Measurements from ENCODE around the gene CORIN. TPM values are rescaled to one million over a fixed set of nuclear protein-coding genes. Genes with fewer than 3 reads are reported as not detected.

CORIN gene
- total RNA-seq, 2 experiments from 2014 or later = not detected

Small RNA genes lying within 50 kb of the gene (microRNA-seq; reads per million reads assigned to microRNA genes)
- not detected for gene MIR8053

Other genes starting within 250 kb of the CORIN start
- gene NFXL1, start 76.5 kb upstream of the CORIN start, total RNA-seq = 10 to 100 TPM in 1 of 2 experiments, 1 to 10 TPM in 1; 9.5 to 10.6 TPM
- gene CNGA1, start 178.6 kb upstream of the CORIN start, total RNA-seq = not detected
- gene NIPAL1, start 178.7 kb upstream of the CORIN start, total RNA-seq = 1 to 10 TPM; 1.1 TPM

Data from activated CD8-positive, alpha-beta T cell treated with anti-CD3 and anti-CD28 coated beads, Interleukin-2, amount 10 ng/mL, durations not matched to agents 7 days and 5 days (primary cell).